ENCODE data around the gene SRGAP1. TPM values are rescaled to one million over a fixed set of nuclear protein-coding genes. Genes with fewer than 3 reads are reported as not detected.
A peak's percentile ranks its signal among the peaks of the same experiment; 100 is the strongest.
"Not testable (repeated sequence)": the region's sequence is repeated elsewhere in the genome, so short reads cannot be mapped to it uniquely, and the experiment has no call there.

Gene SRGAP1
- total RNA-seq, 1 donor from 2014 or later, result 14.8 TPM

GRCh38 chr12:63876980-63877379 is 32.5 kb downstream of the SRGAP1 start:
- Mint-ChIP-seq H3K27me3 (ENCODE audit: low read depth) (no peaks in the 10 kb centered on the region), H3K9me3 (no peaks in the 10 kb centered on the region), H3K36me3 (ENCODE audit: low read depth) (no peaks in the 10 kb centered on the region), H3K4me1 (peaks cover 15% of the 10 kb centered on the region), H3K4me3 (no peak overlapping the region), H3K27ac (ENCODE audit: unreplicated experiment) (peak overlapping the region; percentile 62)
- no peak for DNase-seq (ENCODE audit: low read depth, low spot score)
- TF ChIP-seq CTCF (conservative IDR thresholded peaks at IDR 0.05), result no peak

- H3K4me1 Mint-ChIP-seq, result peaks cover 17% of the 10 kb centered on the region
- no peak for DNase-seq (ENCODE audit: low read depth, low spot score)
- H3K9me3 Mint-ChIP-seq, result no peaks in the 10 kb centered on the region
- H3K27me3 Mint-ChIP-seq (ENCODE audit: low read depth), result no peaks in the 10 kb centered on the region
- H3K4me3 Mint-ChIP-seq, result no peak overlapping the region
- no peak for TF ChIP-seq CTCF (conservative IDR thresholded peaks at IDR 0.05)
- H3K36me3 Mint-ChIP-seq (ENCODE audit: low read depth), result no peaks in the 10 kb centered on the region
- no peak overlapping the region for H3K27ac Mint-ChIP-seq (ENCODE audit: unreplicated experiment)
Observed at GRCh38 chr12:63877693-63878092, 33.2 kb downstream of the SRGAP1 start.

- H3K4me1 Mint-ChIP-seq, result peaks cover 24% of the 10 kb centered on the region
- not testable (repeated sequence) for H3K36me3 Mint-ChIP-seq (ENCODE audit: low read depth); H3K9me3 Mint-ChIP-seq; H3K27me3 Mint-ChIP-seq (ENCODE audit: low read depth); H3K4me3 Mint-ChIP-seq; H3K27ac Mint-ChIP-seq (ENCODE audit: unreplicated experiment); DNase-seq (ENCODE audit: low read depth, low spot score)
Observed at GRCh38 chr12:63880235-63880634, 35.7 kb downstream of the SRGAP1 start.

- DNase-seq (ENCODE audit: low read depth, low spot score), result no peak
- H3K4me1 Mint-ChIP-seq, result peaks cover 28% of the 10 kb centered on the region
- H3K27me3 Mint-ChIP-seq (ENCODE audit: low read depth), result no peaks in the 10 kb centered on the region
- TF ChIP-seq CTCF (conservative IDR thresholded peaks at IDR 0.05), result no peak
- H3K9me3 Mint-ChIP-seq, result no peaks in the 10 kb centered on the region
- peaks cover 5% of the 10 kb centered on the region for H3K36me3 Mint-ChIP-seq (ENCODE audit: low read depth)
- H3K27ac Mint-ChIP-seq (ENCODE audit: unreplicated experiment), result no peak overlapping the region
- no peak overlapping the region for H3K4me3 Mint-ChIP-seq
Observed at GRCh38 chr12:63880742-63881263, 36.3 kb downstream of the SRGAP1 start.

GRCh38 chr12:63882844-63883243 is 38.3 kb downstream of the SRGAP1 start:
- no peak for TF ChIP-seq CTCF (conservative IDR thresholded peaks at IDR 0.05)
- Mint-ChIP-seq H3K4me1 (peaks cover 25% of the 10 kb centered on the region), H3K9me3 (no peaks in the 10 kb centered on the region), H3K4me3 (no peak overlapping the region), H3K27me3 (ENCODE audit: low read depth) (no peaks in the 10 kb centered on the region), H3K27ac (ENCODE audit: unreplicated experiment) (peak overlapping the region; percentile 27), H3K36me3 (ENCODE audit: low read depth) (peaks cover 5% of the 10 kb centered on the region)
- DNase-seq (ENCODE audit: low read depth, low spot score), result peak; percentile 5

- TF ChIP-seq CTCF (conservative IDR thresholded peaks at IDR 0.05), result no peak
- Mint-ChIP-seq H3K36me3 (ENCODE audit: low read depth) (peaks cover 9% of the 10 kb centered on the region), H3K9me3 (no peaks in the 10 kb centered on the region), H3K4me3 (no peak overlapping the region), H3K4me1 (peaks cover 18% of the 10 kb centered on the region), H3K27ac (ENCODE audit: unreplicated experiment) (peak overlapping the region; percentile 12), H3K27me3 (ENCODE audit: low read depth) (no peaks in the 10 kb centered on the region)
- DNase-seq (ENCODE audit: low read depth, low spot score), result no peak
Observed at GRCh38 chr12:63885401-63885800, 40.9 kb downstream of the SRGAP1 start.
